Endothelial cell of umbilical vein (primary cell): ENCODE measurements around the gene MTCL1. TPM values are rescaled to one million over a fixed set of nuclear protein-coding genes. Genes with fewer than 3 reads are reported as not detected.

Source experiments
- BruUV-seq: library from RNA; stranded (reverse); fragments of 400-500 nt; replicated peaks from 2 replicates; lab custom pipeline; 2021; lab: Mats Ljungman, UMichigan
- CTCF ChIA-PET: fragments of 300-600, 350-600 bp; sonication (Branson Sonifier 250); formaldehyde crosslinking; loops from one replicate; lab custom pipeline; 2021; ENCODE audit warnings: antibody characterized with exemption, inconsistent platforms; lab: Charles Lee
- POLR2A ChIA-PET: fragments of 300-600, 350-600 bp; sonication (Branson Sonifier 250); formaldehyde crosslinking; loops from one replicate; lab custom pipeline; 2021; ENCODE audit warnings: antibody characterized with exemption, inconsistent platforms; lab: Charles Lee
- DNase-seq: peaks from one replicate; pipeline ENCODE4 v3.0.0-alpha.2; 2011; ENCODE audit warnings: low read depth, low spot score
- FAIRE-seq: peaks from 2 replicates; lab custom pipeline; 2011; peaks lifted over from hg19 to GRCh38; lab: Jason Lieb, UNC
- H2AFZ ChIP-seq: 2 replicates; pipeline ENCODE4 v1.6.0; 2012; ENCODE audit warnings: low read depth, low read length, control low read depth, inconsistent platforms
- H3K27ac ChIP-seq: 2 replicates; pipeline ENCODE4 v1.5.1; 2011; ENCODE audit warnings: low read depth, mild to moderate bottlenecking, control low read depth, low read length, moderate library complexity; ENCODE audit not compliant: insufficient read depth
- H3K27me3 ChIP-seq, 2 experiments: 2 replicates each; pipeline versions ENCODE4 v1.6.0 to v1.6.1; 2011; ENCODE audit warnings: low read length in 2 of 2, mixed read lengths in 1 of 2; ENCODE audit not compliant: control insufficient read depth in 2 of 2, insufficient read depth in 2 of 2
- H3K36me3 ChIP-seq, 2 experiments: 2 replicates in 1 of 2; 3 replicates in 1 of 2; pipeline ENCODE4 v1.5.1; 2011; ENCODE audit warnings: low read length in 2 of 2, mild to moderate bottlenecking in 1 of 2, moderate library complexity in 1 of 2; ENCODE audit not compliant: control insufficient read depth in 2 of 2, insufficient read depth in 2 of 2; ENCODE audit errors: extremely low read depth in 1 of 2
- H3K4me1 ChIP-seq: 3 replicates; pipeline ENCODE4 v1.5.1; 2011; ENCODE audit warnings: mild to moderate bottlenecking, low read length; ENCODE audit not compliant: control insufficient read depth, insufficient read depth; ENCODE audit errors: extremely low read depth
- H3K4me2 ChIP-seq: 2 replicates; pipeline ENCODE4 v1.6.1; 2011; ENCODE audit warnings: low read length, control low read depth, mixed read lengths; ENCODE audit not compliant: insufficient read depth
- H3K4me3 ChIP-seq, 3 experiments: fragments of 200-600 bp in 1 of 3; sonication (generic), shearing (Covaris generic) in 1 of 3; replicated peaks in 1 of 3; 2 replicates each; pipeline ENCODE4 v1.5.1; 2011 to 2016; ENCODE audit warnings: control low read depth in 3 of 3, low read length in 3 of 3, mild to moderate bottlenecking in 2 of 3, inconsistent platforms in 1 of 3, low read depth in 1 of 3, moderate library complexity in 1 of 3; ENCODE audit not compliant: insufficient read depth in 1 of 3
- H3K79me2 ChIP-seq: 2 replicates; pipeline ENCODE4 v1.6.0; 2012; ENCODE audit warnings: low read length, inconsistent platforms; ENCODE audit not compliant: control insufficient read depth, insufficient read depth
- H3K9ac ChIP-seq: replicated peaks from 2 replicates; pipeline ENCODE3; 2011; ENCODE audit warnings: low read length, control low read depth; ENCODE audit not compliant: insufficient read depth; ENCODE audit errors: extremely low read depth
- H3K9me1 ChIP-seq: replicated peaks from 3 replicates; pipeline ENCODE4 v1.6.0; 2011; ENCODE audit warnings: mild to moderate bottlenecking, low read length; ENCODE audit not compliant: control insufficient read depth, insufficient read depth; ENCODE audit errors: extremely low read depth
- H3K9me3 ChIP-seq: replicated peaks from 2 replicates; pipeline ENCODE4 v1.5.1; 2012; ENCODE audit warnings: low read length, inconsistent platforms; ENCODE audit not compliant: control insufficient read depth, insufficient read depth
- H4K20me1 ChIP-seq: replicated peaks from 2 replicates; pipeline ENCODE3; 2011; ENCODE audit warnings: mild to moderate bottlenecking, low read length; ENCODE audit not compliant: control insufficient read depth, insufficient read depth; ENCODE audit errors: extremely low read depth
- CTCF ChIP-seq, 2 donors: IDR thresholded peaks; 1 replicate in 1 of 2; 2 replicates in 1 of 2; pipeline ENCODE4 v1.5.1; 2011; ENCODE audit warnings: low read length in 2 of 2, mild to moderate bottlenecking in 2 of 2, moderate library complexity in 2 of 2, control low read depth in 1 of 2, inconsistent platforms in 1 of 2, low read depth in 1 of 2; ENCODE audit not compliant: insufficient read depth in 1 of 2; ENCODE audit errors: extremely low read depth in 1 of 2
- EZH2 ChIP-seq: IDR thresholded peaks from 2 replicates; pipeline ENCODE4 v1.6.1; 2012; ENCODE audit warnings: borderline replicate concordance, low read depth, mild to moderate bottlenecking, moderate library complexity, low read length, inconsistent platforms; ENCODE audit not compliant: severe bottlenecking
- FOS ChIP-seq: IDR thresholded peaks from 2 replicates; pipeline ENCODE4 v1.6.1; 2011; ENCODE audit warnings: mild to moderate bottlenecking, low read length, moderate library complexity, borderline replicate concordance; ENCODE audit not compliant: insufficient read depth
- GATA2 ChIP-seq: IDR thresholded peaks from 2 replicates; pipeline ENCODE4 v1.7.0; 2011; ENCODE audit warnings: low read depth, mild to moderate bottlenecking, moderate library complexity, mixed read lengths, low read length; ENCODE audit not compliant: insufficient read length, insufficient read depth
- JUN ChIP-seq: IDR thresholded peaks from 2 replicates; pipeline ENCODE4 v1.6.1; 2011; ENCODE audit warnings: borderline replicate concordance, low read depth; ENCODE audit not compliant: insufficient read length, insufficient read depth
- MAX ChIP-seq: IDR thresholded peaks from 2 replicates; pipeline ENCODE4 v1.6.1; 2011; ENCODE audit not compliant: insufficient read depth, insufficient read length
- MYC ChIP-seq: IDR thresholded peaks from one replicate; pipeline ENCODE4 v1.6.1; 2011; ENCODE audit warnings: mild to moderate bottlenecking, low read depth, low read length
- POLR2A ChIP-seq: IDR thresholded peaks from 2 replicates; pipeline ENCODE4 v1.6.1; 2012; ENCODE audit warnings: low read depth, mild to moderate bottlenecking, control low read depth, low read length
- POLR2AphosphoS5 ChIP-seq: IDR thresholded peaks from 2 replicates; pipeline ENCODE4 v1.6.1; 2012; ENCODE audit warnings: low read depth, mild to moderate bottlenecking, control low read depth, low read length, moderate library complexity; ENCODE audit not compliant: insufficient read depth
- dilution Hi-C: fragments of 300-500 bp; cut with MboI; formaldehyde crosslinking; loops from one replicate; pipeline ENCODE4 v1.15.0; 2019; ENCODE audit warnings: low sequenced_read_pairs; ENCODE audit not compliant: extremely low pct_ligation_motif_present
- intact Hi-C: fragments of 100-400 bp; cut with micrococcal nuclease; formaldehyde crosslinking; loops from one replicate; pipeline ENCODE4 v1.10.0; 2022
- polyA plus RNA-seq, 4 experiments: library from polyadenylated mRNA; depleted of rRNA in 3 of 4; stranded (reverse) in 3 of 4; unstranded in 1 of 4; fragments of >200 nt; gene quantifications; 2 replicates each; pipeline versions ENCODE4 v1.2.1 to v1.2.3, GENCODE V29; 2011 to 2012; ENCODE audit warnings: missing spikeins in 1 of 4
- total RNA-seq: library from RNA; stranded (reverse); gene quantifications from 2 replicates; pipeline ENCODE4 v1.2.3, GENCODE V29; 2021

MTCL1 gene
- total and polyA plus RNA-seq, 2 donors (not counting 3 experiments of a cell fraction or from before 2014, with no cell fraction given): 11.9 to 75.7 TPM

GRCh38 chr18:8816816-8817215, 111.5 kb downstream of the MTCL1 start:
- no peak overlapping the region for H2AFZ ChIP-seq
- DNase-seq (no peak), FAIRE-seq (no peak)
- POLR2A ChIA-PET: interaction anchor here (0.6 kb wide), 1 partner anchor 109 kb away, joined by 3 read pairs; no protein-coding TSS in a partner anchor
- BruUV-seq: no TSS peak
- H3K9ac ChIP-seq: no peak overlapping the region
- no peak overlapping the region for H3K27ac ChIP-seq
- no peak overlapping the region for H3K4me3 ChIP-seq
- dilution Hi-C loops: no loop called here
- no peak for TF ChIP-seq JUN
- TF ChIP-seq MYC: no peak
- H3K79me2 ChIP-seq: no peaks in the 10 kb centered on the region
- H3K36me3 ChIP-seq: peaks cover 0 to 4% of the 10 kb centered on the region in 2 experiments
- no peaks in the 10 kb centered on the region for H4K20me1 ChIP-seq
- H3K27me3 ChIP-seq: no peaks in the 10 kb centered on the region
- peaks cover 12% of the 10 kb centered on the region for H3K4me1 ChIP-seq
- no peaks in the 10 kb centered on the region for H3K9me3 ChIP-seq
- no peak overlapping the region for H3K4me2 ChIP-seq
- CTCF ChIA-PET: interaction anchor here (0.7 to 1.1 kb wide), 2 partner anchors 22 to 247 kb away, joined by 3 to 4 read pairs; no protein-coding TSS in a partner anchor
- H3K9me1 ChIP-seq: no peaks in the 10 kb centered on the region
- intact Hi-C loops: no loop called here

- Histone ChIP-seq H3K4me2 (no peak overlapping the region), H3K79me2 (no peaks in the 10 kb centered on the region), H2AFZ (no peak overlapping the region), H3K9ac (no peak overlapping the region), H3K9me1 (no peaks in the 10 kb centered on the region), H4K20me1 (no peaks in the 10 kb centered on the region), H3K4me1 (peaks cover 7% of the 10 kb centered on the region), H3K36me3 (peaks cover 0 to 13% of the 10 kb centered on the region in 2 experiments), H3K4me3 (no peak overlapping the region), H3K27me3 (no peaks in the 10 kb centered on the region), H3K9me3 (no peaks in the 10 kb centered on the region), H3K27ac (no peak overlapping the region)
- ChIA-PET POLR2A (no interaction called here), CTCF (interaction anchor here (0.8 kb wide), 1 partner anchor 122 kb away, joined by 3 read pairs; no protein-coding TSS in a partner anchor)
- dilution Hi-C loops (no loop called here), intact Hi-C loops (no loop called here)
- no peak for TF ChIP-seq JUN
- TF ChIP-seq MYC: no peak
- TF ChIP-seq MAX: no peak
- no peak for TF ChIP-seq GATA2
- TF ChIP-seq POLR2AphosphoS5: no peak
- TF ChIP-seq EZH2: no peak
- no peak for TF ChIP-seq FOS
- no peak for TF ChIP-seq CTCF (IDR thresholded peaks at IDR 0.05; ENCODE audit: extremely low read depth in 1 of 2, insufficient read depth in 1 of 2, low read depth in 1 of 2, low read length in 2 of 2)
- TF ChIP-seq POLR2A: no peak
- DNase-seq (no peak), FAIRE-seq (no peak)
- no TSS peak for BruUV-seq
Measured at GRCh38 chr18:8818982-8819381, 113.6 kb downstream of the MTCL1 start.
